BJ (cell line): ENCODE results near the gene HEY2. TPM values are rescaled to one million over a fixed set of nuclear protein-coding genes. Genes with fewer than 3 reads are reported as not detected.
A peak's percentile ranks its signal among the peaks of the same experiment; 100 is the strongest.

Experiments
- CTCF ChIA-PET: fragments of 350-600 bp; formaldehyde crosslinking; extraction: SDS; loops from one replicate; lab custom pipeline; 2021; ENCODE audit warnings: antibody characterized with exemption, inconsistent platforms; lab: Yijun Ruan, JAX
- POLR2A ChIA-PET: fragments of 300-600 bp; sonication (Branson Sonifier 250); formaldehyde crosslinking; extraction: SDS; loops from one replicate; lab custom pipeline; 2021; ENCODE audit warnings: antibody characterized with exemption; lab: Charles Lee
- DNase-seq: peaks from one replicate; pipeline ENCODE4 v3.0.0-alpha.2; 2011; ENCODE audit warnings: low read depth
- H3K27me3 ChIP-seq: 2 replicates; pipeline ENCODE4 v1.6.0; 2011; ENCODE audit warnings: low read length; ENCODE audit not compliant: control insufficient read depth, insufficient read depth
- H3K36me3 ChIP-seq: 2 replicates; pipeline ENCODE4 v1.5.1; 2011; ENCODE audit warnings: low read length; ENCODE audit not compliant: control insufficient read depth, insufficient read depth
- H3K4me3 ChIP-seq: 2 replicates; pipeline ENCODE4 v1.5.1; 2011; ENCODE audit warnings: low read depth, mild to moderate bottlenecking, control low read depth, low read length
- CTCF ChIP-seq: IDR thresholded peaks from 2 replicates; pipeline ENCODE4 v1.5.1; 2011; ENCODE audit warnings: low read depth, mild to moderate bottlenecking, control low read depth, inconsistent platforms, low read length, moderate library complexity; ENCODE audit not compliant: insufficient read depth
- polyA plus RNA-seq: library from polyadenylated mRNA; depleted of rRNA; stranded (reverse); fragments of >200 nt; gene quantifications from 2 replicates; pipeline ENCODE4 v1.2.3, GENCODE V29; 2011

Gene HEY2
- polyA plus RNA-seq, 1 experiment, result not detected

- POLR2A ChIA-PET, result no interaction called here
- Histone ChIP-seq H3K27me3 (no peaks in the 10 kb centered on the region), H3K36me3 (peaks cover 2% of the 10 kb centered on the region; the same call in 1 of the 2 replicates), H3K4me3 (peak overlapping the region; percentile 79)
- no peak for TF ChIP-seq CTCF
- DNase-seq, result no peak
- CTCF ChIA-PET, result interaction anchor here (0.7 to 5.0 kb wide), 19 partner anchors 10 to 480 kb away, joined by 3 to 49 read pairs (median 4); partner anchors contain the start of gene HINT3
Measured at GRCh38 chr6:125791820-125792165, 42.4 kb downstream of the HEY2 start.

DNA sequence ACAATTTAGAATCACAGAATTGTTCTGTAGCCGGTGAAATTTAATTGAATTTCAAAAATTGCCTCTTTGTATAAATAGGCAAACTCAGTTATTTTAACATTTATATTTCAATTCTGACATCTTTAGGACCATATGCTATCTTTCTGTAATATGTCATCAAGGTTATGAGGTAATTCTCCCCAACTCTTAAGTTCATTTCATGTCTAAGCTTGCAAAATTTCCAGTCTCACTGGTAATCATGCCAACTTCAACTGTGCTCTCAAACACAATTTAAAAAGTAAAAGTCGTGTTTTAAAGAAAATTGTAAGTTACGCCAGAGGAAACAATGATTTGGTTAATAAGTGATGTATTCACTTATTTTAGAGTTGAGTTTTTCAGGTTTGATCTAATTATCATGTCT, 42.7 kb downstream of the HEY2 start:
- TF ChIP-seq CTCF, result no peak
- CTCF ChIA-PET, result interaction anchor here (0.7 to 5.0 kb wide), 18 partner anchors 10 to 480 kb away, joined by 3 to 49 read pairs (median 4); partner anchors contain the start of gene HINT3
- Histone ChIP-seq H3K36me3 (peaks cover 2% of the 10 kb centered on the region; the same call in 1 of the 2 replicates), H3K27me3 (no peaks in the 10 kb centered on the region), H3K4me3 (peak overlapping the region; percentile 79)
- POLR2A ChIA-PET, result no interaction called here
- no peak for DNase-seq

- Histone ChIP-seq H3K4me3 (no peak overlapping the region), H3K36me3 (0 out of 2 replicates have a peak, but pooled peaks cover 2% of the 10 kb centered on the region), H3K27me3 (no peaks in the 10 kb centered on the region)
- ChIA-PET POLR2A (no interaction called here), CTCF (interaction anchor here (1.4 to 2.6 kb wide), 2 partner anchors 75 to 164 kb away, joined by 4 to 6 read pairs; partner anchors contain the start of gene HINT3)
- no peak for DNase-seq
- TF ChIP-seq CTCF, result no peak
Measured at GRCh38 chr6:125792680-125793079, 43.2 kb downstream of the HEY2 start.

GRCh38 chr6:125793280-125793679, 43.8 kb downstream of the HEY2 start:
- no peaks in the 10 kb centered on the region for H3K27me3 ChIP-seq
- POLR2A ChIA-PET, result no interaction called here
- 0 out of 2 replicates have a peak, but pooled peaks cover 2% of the 10 kb centered on the region for H3K36me3 ChIP-seq
- DNase-seq, result no peak
- CTCF ChIA-PET, result interaction anchor here (0.7 to 2.6 kb wide), 3 partner anchors 74 to 163 kb away, joined by 3 to 6 read pairs (median 4); partner anchors contain the start of gene HINT3
- TF ChIP-seq CTCF, result no peak
- H3K4me3 ChIP-seq, result no peak overlapping the region

DNA sequence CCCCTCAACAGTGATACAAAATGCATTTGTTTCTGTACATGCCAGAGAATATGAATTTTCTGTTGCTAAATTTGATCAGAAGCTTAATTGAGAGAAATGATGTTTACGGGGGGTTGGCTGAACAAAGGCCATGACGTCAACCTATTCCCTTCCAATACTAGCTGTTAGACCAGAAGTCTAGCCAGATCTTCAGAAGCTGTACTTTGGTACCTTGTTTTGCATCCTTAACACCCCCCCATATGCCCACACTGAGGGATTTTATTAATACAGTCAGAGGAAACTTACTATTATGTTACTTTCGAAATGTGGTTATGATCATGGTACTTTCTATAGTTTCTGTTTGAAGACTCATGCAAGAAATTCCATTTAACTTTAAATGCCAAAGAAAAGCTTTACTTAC, 44.4 kb downstream of the HEY2 start:
- CTCF ChIA-PET, result interaction anchor here (0.7 to 2.6 kb wide), 2 partner anchors 107 to 162 kb away, joined by 3 to 6 read pairs; partner anchors contain the start of gene HINT3
- DNase-seq, result no peak
- no peak for TF ChIP-seq CTCF
- Histone ChIP-seq H3K36me3 (0 out of 2 replicates have a peak, but pooled peaks cover 2% of the 10 kb centered on the region), H3K4me3 (no peak overlapping the region), H3K27me3 (no peaks in the 10 kb centered on the region)
- POLR2A ChIA-PET, result interaction anchor here (0.7 kb wide), 1 partner anchor 157 kb away, joined by 3 read pairs; no protein-coding TSS in a partner anchor
